Measurements from ENCODE around the gene STRADB. TPM values are rescaled to one million over a fixed set of nuclear protein-coding genes. Genes with fewer than 3 reads are reported as not detected.

STRADB gene
- total RNA-seq, 1 donor from 2014 or later: 23.3 TPM

DNA sequence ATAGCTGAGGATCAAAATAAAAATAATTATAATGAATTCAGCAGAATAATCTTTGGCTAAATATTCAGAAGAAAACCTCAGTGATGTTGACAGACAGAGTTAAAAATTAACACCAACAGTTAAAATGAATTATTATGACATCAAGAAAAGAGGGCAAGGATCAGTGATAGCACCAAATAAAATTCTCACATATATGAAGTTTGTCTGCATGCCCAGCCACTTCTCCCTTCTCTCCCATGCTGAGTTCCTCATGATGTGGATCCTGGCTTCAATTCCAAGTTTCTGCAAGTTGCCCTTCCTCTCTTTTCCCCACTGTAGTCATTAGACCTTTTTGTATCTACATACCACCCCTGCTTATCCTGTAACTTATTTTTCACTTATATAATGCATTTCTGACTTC lies 6.8 kb downstream of the STRADB start:
- Mint-ChIP-seq H3K27ac (no peak overlapping the region), H3K4me1 (no peaks in the 10 kb centered on the region), H3K36me3 (ENCODE audit: low read depth) (peaks cover 45% of the 10 kb centered on the region), H3K4me3 (no peak overlapping the region), H3K9me3 (peaks cover 7% of the 10 kb centered on the region), H3K27me3 (no peaks in the 10 kb centered on the region)
- intact Hi-C loops (cut with micrococcal nuclease): no loop called here
- DNase-seq (no peak), ATAC-seq (ENCODE audit: low read depth) (no peak)
- TF ChIP-seq, protein P1, sequence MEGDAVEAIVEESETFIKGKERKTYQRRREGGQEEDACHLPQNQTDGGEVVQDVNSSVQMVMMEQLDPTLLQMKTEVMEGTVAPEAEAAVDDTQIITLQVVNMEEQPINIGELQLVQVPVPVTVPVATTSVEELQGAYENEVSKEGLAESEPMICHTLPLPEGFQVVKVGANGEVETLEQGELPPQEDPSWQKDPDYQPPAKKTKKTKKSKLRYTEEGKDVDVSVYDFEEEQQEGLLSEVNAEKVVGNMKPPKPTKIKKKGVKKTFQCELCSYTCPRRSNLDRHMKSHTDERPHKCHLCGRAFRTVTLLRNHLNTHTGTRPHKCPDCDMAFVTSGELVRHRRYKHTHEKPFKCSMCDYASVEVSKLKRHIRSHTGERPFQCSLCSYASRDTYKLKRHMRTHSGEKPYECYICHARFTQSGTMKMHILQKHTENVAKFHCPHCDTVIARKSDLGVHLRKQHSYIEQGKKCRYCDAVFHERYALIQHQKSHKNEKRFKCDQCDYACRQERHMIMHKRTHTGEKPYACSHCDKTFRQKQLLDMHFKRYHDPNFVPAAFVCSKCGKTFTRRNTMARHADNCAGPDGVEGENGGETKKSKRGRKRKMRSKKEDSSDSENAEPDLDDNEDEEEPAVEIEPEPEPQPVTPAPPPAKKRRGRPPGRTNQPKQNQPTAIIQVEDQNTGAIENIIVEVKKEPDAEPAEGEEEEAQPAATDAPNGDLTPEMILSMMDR (IDR thresholded peaks at IDR 0.05): no peak
- CTCF ChIA-PET: no interaction called here
- POLR2A ChIA-PET: no interaction called here

DNA sequence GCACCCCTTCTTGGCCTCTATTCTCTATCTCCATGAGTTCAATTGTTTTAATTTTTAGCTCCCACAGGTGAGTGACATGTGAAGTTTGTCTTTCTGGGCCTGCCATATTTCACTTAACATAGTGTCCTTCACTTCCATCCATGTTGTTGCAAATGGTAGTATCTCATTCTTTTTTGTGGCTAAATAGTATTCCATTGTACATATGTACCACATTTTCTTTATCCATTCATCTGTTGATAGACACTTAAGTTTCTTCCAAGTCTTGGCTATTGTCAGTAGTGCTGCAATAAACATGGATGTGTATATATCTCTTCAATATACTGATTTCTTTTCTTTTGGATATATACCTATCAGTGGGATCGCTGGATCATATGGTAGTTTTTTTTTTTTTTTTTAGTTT lies 9.0 kb downstream of the STRADB start:
- peaks cover 7% of the 10 kb centered on the region for H3K9me3 Mint-ChIP-seq
- TF ChIP-seq, protein P1 (IDR thresholded peaks at IDR 0.05): no peak
- H3K36me3 Mint-ChIP-seq (ENCODE audit: low read depth): peaks cover 59% of the 10 kb centered on the region
- intact Hi-C loops (cut with micrococcal nuclease): no loop called here
- ChIA-PET POLR2A (interaction anchor here (1.4 kb wide), 1 partner anchor 9 kb away, joined by 3 read pairs; the partner anchor contains the start of genes STRADB and TRAK2), CTCF (no interaction called here)
- ATAC-seq (ENCODE audit: low read depth) (no peak), DNase-seq (no peak)
- no peaks in the 10 kb centered on the region for H3K4me1 Mint-ChIP-seq
- H3K4me3 Mint-ChIP-seq: no peak overlapping the region
- H3K27me3 Mint-ChIP-seq: no peaks in the 10 kb centered on the region
- no peak overlapping the region for H3K27ac Mint-ChIP-seq

DNA sequence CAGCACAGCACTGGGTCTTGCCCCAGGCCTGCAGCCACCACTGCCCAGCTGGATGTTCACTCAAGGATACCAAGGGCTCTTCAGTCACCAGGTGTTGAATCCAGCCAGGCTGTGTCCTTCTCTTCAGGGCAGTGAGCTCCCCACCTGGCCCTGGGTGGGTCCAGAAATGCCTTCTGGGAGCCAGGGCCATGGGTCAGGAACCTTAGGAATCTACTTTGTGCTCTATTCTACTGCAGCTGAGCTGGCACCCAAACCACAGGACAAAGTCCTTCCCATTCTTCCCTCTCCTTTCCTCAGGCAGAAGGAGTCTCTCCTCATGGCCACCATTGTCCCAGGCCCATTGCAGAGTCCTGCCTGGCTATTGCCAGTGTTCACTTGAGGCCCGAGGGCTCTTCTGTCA lies 13.0 kb downstream of the STRADB start:
- ATAC-seq (ENCODE audit: low read depth): no peak
- Mint-ChIP-seq H3K9me3 (peaks cover 7% of the 10 kb centered on the region), H3K4me1 (no peaks in the 10 kb centered on the region), H3K27ac (no peak overlapping the region), H3K4me3 (no peak overlapping the region), H3K36me3 (ENCODE audit: low read depth) (peaks cover 75% of the 10 kb centered on the region), H3K27me3 (no peaks in the 10 kb centered on the region)
- TF ChIP-seq, protein P1 (IDR thresholded peaks at IDR 0.05): no peak
- CTCF ChIA-PET: no interaction called here
- POLR2A ChIA-PET: no interaction called here
- intact Hi-C loops (cut with micrococcal nuclease): no loop called here
- no peak for DNase-seq

DNA sequence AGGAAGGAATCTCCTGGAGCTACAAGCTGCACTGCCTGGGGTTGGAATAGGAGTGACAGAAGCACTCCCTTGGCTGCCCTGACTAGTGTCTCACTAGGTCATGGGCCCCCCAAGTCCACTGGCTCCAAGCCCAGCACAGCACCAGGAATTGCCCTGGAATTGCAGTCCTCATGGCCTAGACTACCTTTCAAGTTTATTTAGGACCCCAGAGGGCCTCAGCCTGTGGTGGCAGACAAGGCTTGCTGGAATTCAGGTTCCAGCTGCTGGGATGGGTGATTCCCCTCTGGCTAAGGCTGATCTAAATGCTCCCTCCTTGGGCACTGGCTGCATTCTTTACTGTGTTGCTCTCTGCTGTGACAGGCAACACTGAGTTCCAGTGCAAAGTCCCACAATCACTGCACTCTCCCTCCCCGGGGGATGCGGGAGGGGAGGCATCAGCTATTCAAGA lies 14.0 kb downstream of the STRADB start:
- Mint-ChIP-seq H3K4me3 (no peak overlapping the region), H3K36me3 (ENCODE audit: low read depth) (peaks cover 76% of the 10 kb centered on the region), H3K4me1 (no peaks in the 10 kb centered on the region), H3K27ac (no peak overlapping the region), H3K27me3 (no peaks in the 10 kb centered on the region), H3K9me3 (peaks cover 6% of the 10 kb centered on the region)
- no peak for DNase-seq
- TF ChIP-seq, protein P1 (IDR thresholded peaks at IDR 0.05): no peak
- ChIA-PET CTCF (no interaction called here), POLR2A (no interaction called here)
- intact Hi-C loops (cut with micrococcal nuclease): no loop called here
- no peak for ATAC-seq (ENCODE audit: low read depth)

DNA sequence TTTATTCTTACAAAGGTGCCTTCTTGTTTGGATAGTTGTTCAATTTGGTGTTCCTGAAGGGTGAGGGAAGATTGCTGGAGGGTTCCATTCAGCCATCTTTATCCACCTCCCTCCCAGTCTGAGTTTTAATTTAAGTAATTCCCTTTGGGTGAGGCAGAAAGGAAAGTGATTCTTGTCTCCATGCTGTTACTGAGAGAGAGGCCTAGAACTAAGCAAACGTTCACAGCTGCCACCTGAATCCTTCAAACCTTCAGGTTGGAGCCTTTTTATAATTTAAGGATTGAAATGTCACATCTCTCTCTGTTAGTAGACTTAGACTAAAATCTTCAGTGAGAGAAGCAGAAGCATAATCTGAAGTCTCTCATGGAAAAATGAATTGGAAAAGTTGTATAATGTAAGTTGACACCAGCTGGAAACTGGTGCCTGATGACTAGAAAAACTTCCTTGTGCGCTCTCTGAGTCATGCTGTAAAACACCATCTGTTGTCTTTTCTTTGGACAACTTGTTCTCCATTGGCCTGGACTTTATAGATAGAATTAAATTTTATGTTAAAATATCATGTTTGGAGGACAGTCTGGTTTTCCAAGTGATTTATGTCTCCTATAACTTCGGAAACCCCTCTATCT lies 14.6 kb downstream of the STRADB start:
- Mint-ChIP-seq H3K4me3 (no peak overlapping the region), H3K27ac (no peak overlapping the region), H3K9me3 (peaks cover 4% of the 10 kb centered on the region), H3K27me3 (no peaks in the 10 kb centered on the region), H3K4me1 (no peaks in the 10 kb centered on the region), H3K36me3 (ENCODE audit: low read depth) (peaks cover 78% of the 10 kb centered on the region)
- TF ChIP-seq, protein P1 (IDR thresholded peaks at IDR 0.05): no peak
- POLR2A ChIA-PET: no interaction called here
- ATAC-seq (ENCODE audit: low read depth) (no peak), DNase-seq (no peak)
- intact Hi-C loops (cut with micrococcal nuclease): no loop called here
- CTCF ChIA-PET: no interaction called here

Data from activated B cell treated with CpG ODN at 0.5 μM for 24 hours (primary cell).